GM23338 (cell line): ENCODE data around the gene RHOH.

Experiments used
- CREB1 ChIP-seq: fragments of 250-450 bp; sonication (Bioruptor Pico); IDR thresholded peaks from 2 replicates; pipeline ENCODE4 v1.5.0; 2020; ENCODE audit warnings: low read depth, mild to moderate bottlenecking, moderate library complexity
- CTCF ChIP-seq, 2 experiments: fragments of 200-600 bp in 1 of 2; sonication (generic) in 1 of 2; conservative IDR thresholded peaks; 2 replicates each; pipeline versions ENCODE4 v1.5.1 to v1.6.1; 2016 to 2017; ENCODE audit warnings: antibody characterized with exemption in 2 of 2, low read depth in 2 of 2, mild to moderate bottlenecking in 2 of 2, moderate library complexity in 1 of 2
- ETS1 ChIP-seq: IDR thresholded peaks from 2 replicates; pipeline ENCODE4 v1.6.1; 2016; ENCODE audit warnings: antibody characterized with exemption
- EZH2 ChIP-seq: fragments of 200-600 bp; sonication (generic); IDR thresholded peaks from one replicate; pipeline ENCODE4 v1.8.0; 2017; ENCODE audit warnings: antibody characterized with exemption, mild to moderate bottlenecking, low read depth; ENCODE audit not compliant: unreplicated experiment
- EZH2phosphoT487 ChIP-seq: fragments of 200-600 bp; sonication (generic); IDR thresholded peaks from one replicate; pipeline ENCODE4 v1.8.1; 2018; ENCODE audit warnings: antibody characterized with exemption; ENCODE audit not compliant: unreplicated experiment
- JUNB ChIP-seq: IDR thresholded peaks from one replicate; pipeline ENCODE4 v1.6.1; 2016; ENCODE audit warnings: antibody characterized with exemption; ENCODE audit not compliant: unreplicated experiment
- NANOG ChIP-seq: IDR thresholded peaks from 2 replicates; pipeline ENCODE4 v1.6.1; 2016; ENCODE audit warnings: antibody characterized with exemption, borderline replicate concordance
- POLR2AphosphoS5 ChIP-seq: IDR thresholded peaks from 2 replicates; pipeline ENCODE4 v1.6.1; 2016; ENCODE audit warnings: antibody characterized with exemption, low read depth
- REST ChIP-seq: IDR thresholded peaks from one replicate; pipeline ENCODE4 v1.6.1; 2018; ENCODE audit warnings: antibody characterized with exemption; ENCODE audit not compliant: unreplicated experiment

GRCh38 chr4:40165916-40166315, 30.9 kb upstream of the RHOH start:
- no peak for TF ChIP-seq CTCF (conservative IDR thresholded peaks at IDR 0.05; ENCODE audit: low read depth in 2 of 2)
- no peak for TF ChIP-seq EZH2
- TF ChIP-seq ETS1: no peak
- no peak for TF ChIP-seq POLR2AphosphoS5
- no peak for TF ChIP-seq EZH2phosphoT487
- no peak for TF ChIP-seq NANOG
- no peak for TF ChIP-seq JUNB
- TF ChIP-seq REST: no peak
- no peak for TF ChIP-seq CREB1 (CRISPR knock-in tag)
